Upper lobe of left lung (tissue), 6 donors: ENCODE results near the gene ATP5PO. TPM values are rescaled to one million over a fixed set of nuclear protein-coding genes. Genes with fewer than 3 reads are reported as not detected.
"Not testable (repeated sequence)": the region's sequence is repeated elsewhere in the genome, so short reads cannot be mapped to it uniquely, and the experiment has no call there.

ENCODE experiments used
- ATAC-seq, 2 donors: fragments of 200-7000 bp; cut with Tn5 transposase; one replicate each; pipeline ENCODE4 v1.9.1; 2022; ENCODE audit warnings: mild to moderate bottlenecking in 2 of 2, moderate library complexity in 2 of 2; ENCODE audit not compliant: low FRiP score in 2 of 2
- DNase-seq, 2 donors: peaks; one replicate each; pipeline ENCODE4 v3.0.0-alpha.2; 2019 to 2020
- H3K27ac ChIP-seq, 4 donors: fragments of 200-600 bp; sonication (generic); one replicate each; pipeline ENCODE4 v1.5.1; 2016 to 2019
- H3K27me3 ChIP-seq, 4 donors: fragments of 200-600 bp; sonication (generic); one replicate each; pipeline ENCODE4 v1.5.1; 2017 to 2019
- H3K36me3 ChIP-seq, 4 donors: fragments of 200-600 bp; sonication (generic); one replicate each; pipeline ENCODE4 v1.5.1; 2016 to 2019
- H3K4me1 ChIP-seq, 4 donors: fragments of 200-600 bp; sonication (generic); one replicate each; pipeline ENCODE4 v1.5.1; 2018 to 2019
- H3K4me3 ChIP-seq, 4 donors: fragments of 200-600 bp; sonication (generic); one replicate each; pipeline ENCODE4 v1.5.1; 2017 to 2019; ENCODE audit warnings: mild to moderate bottlenecking in 2 of 4, moderate library complexity in 1 of 4
- H3K9me3 ChIP-seq, 4 donors: fragments of 200-600 bp; sonication (generic); one replicate each; pipeline ENCODE4 v1.5.1; 2018 to 2019
- CTCF ChIP-seq, 6 experiments: fragments of 450-650 bp in 4 of 6; fragments of 200-600 bp in 2 of 6; sonication (generic) in 2 of 6; IDR thresholded peaks; one replicate each; pipeline ENCODE4 v1.5.1; 2016 to 2019; ENCODE audit warnings: antibody characterized with exemption in 6 of 6
- EP300 ChIP-seq, 4 donors: sonication (generic); formaldehyde crosslinking; IDR thresholded peaks; one replicate each; pipeline ENCODE4 v1.5.1; 2017; ENCODE audit warnings: antibody characterized with exemption in 4 of 4, control low read depth in 2 of 4
- POLR2A ChIP-seq, 4 donors: fragments of 450-650 bp; IDR thresholded peaks; one replicate each; pipeline ENCODE4 v1.5.1; 2016 to 2017; ENCODE audit warnings: antibody characterized with exemption in 4 of 4, mild to moderate bottlenecking in 2 of 4
- POLR2AphosphoS5 ChIP-seq, 2 donors: sonication (generic); formaldehyde crosslinking; IDR thresholded peaks; one replicate each; pipeline ENCODE4 v1.5.1; 2017; ENCODE audit warnings: antibody characterized with exemption in 2 of 2
- WGBS, 2 donors: methylation state at CpG; one replicate each; pipeline ENCODE4 v1.1.5; 2017 to 2018; 5-methylcytosine and 5-hydroxymethylcytosine counted together
- total RNA-seq, 6 donors: library from RNA; depleted of rRNA in 4 of 6; stranded (reverse); fragments of >200 nt in 4 of 6; gene quantifications; one replicate each; pipeline versions ENCODE4 v1.1.0 to v1.2.1, GENCODE V29; 2016 to 2021
- donor health status: DM: no; HTN: no; CAD: no; lungs with moderate emphysema.
- donor health status: DM: no; HTN: yes; CAD: no; lungs with severe emphysema.

ATP5PO gene
- total RNA-seq, 6 donors from 2014 or later: 37.7 to 131 (median 102) TPM

DNA sequence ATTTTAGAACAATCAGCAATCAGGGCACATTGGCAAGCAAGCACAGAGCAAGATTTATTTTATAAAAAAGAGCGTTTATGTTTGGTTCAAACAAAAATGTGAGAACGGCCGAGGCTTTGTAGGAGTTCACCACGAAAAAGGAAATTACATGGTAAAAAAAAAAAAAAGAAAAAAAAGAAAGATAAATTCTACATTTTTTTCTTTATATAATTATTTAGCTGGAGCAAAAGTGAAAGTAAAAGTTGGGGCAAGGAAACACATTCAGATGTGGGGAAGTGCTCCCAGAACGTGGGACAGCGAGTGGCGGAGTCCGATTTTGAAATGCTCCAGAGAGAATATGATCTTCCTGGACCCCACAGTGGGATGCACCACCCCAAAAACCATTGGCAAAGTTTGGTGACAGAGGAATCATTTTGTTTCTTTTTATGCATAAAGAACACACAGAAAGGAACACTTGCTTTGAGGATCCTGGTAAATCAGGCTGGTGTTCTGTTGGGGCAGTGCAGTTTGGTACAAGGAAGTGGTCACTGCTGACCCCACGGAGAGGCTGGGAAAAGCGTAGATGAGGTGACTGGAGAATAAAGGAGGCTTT is 16.3 kb upstream of the ATP5PO start:
- 23 to 26% methylated on average over 10 of the region's 10 CpGs for WGBS, 2 donors
- Histone ChIP-seq H3K4me1 (peaks cover 4 to 20% (median 12%) of the 10 kb centered on the region in 4 donors), H3K4me3 (peak overlapping the region; percentile 14 to 54 (median 42)), H3K27ac (peak overlapping the region; percentile 45 to 83 (median 74)), H3K9me3 (no peaks in the 10 kb centered on the region), H3K27me3 (no peaks in the 10 kb centered on the region), H3K36me3 (no peaks in the 10 kb centered on the region)
- ATAC-seq: peak in 1 of 2 donors; percentile 78
- peak in 1 of 6 experiments; percentile 28 for TF ChIP-seq CTCF (IDR thresholded peaks at IDR 0.05)
- TF ChIP-seq POLR2AphosphoS5 (IDR thresholded peaks at IDR 0.05): no peak
- peak in 1 of 4 donors; percentile 20 for TF ChIP-seq POLR2A (IDR thresholded peaks at IDR 0.05)
- TF ChIP-seq EP300 (IDR thresholded peaks at IDR 0.05): no peak
- no peak for DNase-seq

GRCh38 chr21:33931052-33931798 is 15.6 kb upstream of the ATP5PO start:
- H3K36me3 ChIP-seq, H3K27me3 ChIP-seq, H3K9me3 ChIP-seq, DNase-seq: not testable (repeated sequence)
- 81 to 85% methylated on average over 13 to 20 of the region's 34 CpGs for WGBS, 2 donors
- peaks cover 4 to 13% (median 6%) of the 10 kb centered on the region in 4 donors for H3K4me1 ChIP-seq
- peak overlapping the region; percentile 45 to 83 (median 74) for H3K27ac ChIP-seq
- peak in 1 of 4 donors; percentile 21 for TF ChIP-seq POLR2A (IDR thresholded peaks at IDR 0.05)
- ATAC-seq: peak in 1 of 2 donors; percentile 43
- H3K4me3 ChIP-seq: peak overlapping the region; percentile 14 to 54 (median 42)

GRCh38 chr21:33926248-33926647 is 10.6 kb upstream of the ATP5PO start:
- WGBS, 2 donors: 90 to 94% methylated on average over 2 of the region's 2 CpGs
- not testable (repeated sequence) for DNase-seq

GRCh38 chr21:33924766-33925100 is 9.1 kb upstream of the ATP5PO start:
- H3K4me3 ChIP-seq: no peak overlapping the region
- peaks cover 0 to 7% (median 4%) of the 10 kb centered on the region in 4 donors for H3K4me1 ChIP-seq
- no peak overlapping the region for H3K27ac ChIP-seq
- no peaks in the 10 kb centered on the region for H3K36me3 ChIP-seq
- DNase-seq (no peak), ATAC-seq (peak in 1 of 2 donors; percentile 8)
- no peak for TF ChIP-seq POLR2A (IDR thresholded peaks at IDR 0.05)
- no peak for TF ChIP-seq CTCF (IDR thresholded peaks at IDR 0.05)
- no peak for TF ChIP-seq POLR2AphosphoS5 (IDR thresholded peaks at IDR 0.05)
- no peak for TF ChIP-seq EP300 (IDR thresholded peaks at IDR 0.05)
- H3K27me3 ChIP-seq: no peaks in the 10 kb centered on the region
- no peaks in the 10 kb centered on the region for H3K9me3 ChIP-seq
- 63 to 76% methylated on average over 3 of the region's 3 CpGs for WGBS, 2 donors

More at GRCh38 chr21:33926248-33926647, 10.6 kb upstream of the ATP5PO start:
- H3K4me1 ChIP-seq, H3K4me3 ChIP-seq, H3K36me3 ChIP-seq, H3K27ac ChIP-seq, H3K27me3 ChIP-seq, ATAC-seq, H3K9me3 ChIP-seq: not testable (repeated sequence)

- peak in 1 of 2 donors; percentile 90 for DNase-seq
- H3K27me3 ChIP-seq: no peaks in the 10 kb centered on the region
These were observed 8.6 kb upstream of the ATP5PO start for GRCh38 chr21:33924079-33924765.

More at GRCh38 chr21:33924079-33924765, 8.6 kb upstream of the ATP5PO start:
- peak; percentile 93 to 97 for ATAC-seq
- Histone ChIP-seq H3K4me1 (peaks cover 0 to 7% (median 4%) of the 10 kb centered on the region in 4 donors), H3K4me3 (no peak overlapping the region), H3K27ac (no peak overlapping the region), H3K9me3 (no peaks in the 10 kb centered on the region), H3K36me3 (no peaks in the 10 kb centered on the region)
- 23 to 26% methylated on average over 10 to 13 of the region's 13 CpGs for WGBS, 2 donors
- TF ChIP-seq POLR2A (IDR thresholded peaks at IDR 0.05) (no peak), EP300 (IDR thresholded peaks at IDR 0.05) (no peak), CTCF (IDR thresholded peaks at IDR 0.05) (peak; percentile 81 to 94 (median 88)), POLR2AphosphoS5 (IDR thresholded peaks at IDR 0.05) (peak in 1 of 2 donors; percentile 7)
